Osteoblast (primary cell): ENCODE measurements around the gene NCAPG. TPM values are rescaled to one million over a fixed set of nuclear protein-coding genes. Genes with fewer than 3 reads are reported as not detected.

Source experiments
- DNase-seq: peaks from one replicate; pipeline ENCODE4 v3.0.0; 2011; ENCODE audit warnings: low spot score, mixed read lengths; ENCODE audit not compliant: insufficient read length; ENCODE audit errors: missing footprints
- H2AFZ ChIP-seq: 2 replicates; pipeline ENCODE4 v1.6.0; 2011; ENCODE audit warnings: mild to moderate bottlenecking, low read length
- H3K27ac ChIP-seq: 2 replicates; pipeline ENCODE4 v1.5.1; 2011; ENCODE audit warnings: mild to moderate bottlenecking, low read depth, low read length, moderate library complexity
- H3K27me3 ChIP-seq: 2 replicates; pipeline ENCODE4 v1.6.0; 2012; ENCODE audit warnings: mild to moderate bottlenecking, control low read depth, inconsistent platforms, low read length, moderate library complexity; ENCODE audit not compliant: insufficient read depth
- H3K36me3 ChIP-seq: 2 replicates; pipeline ENCODE4 v1.5.1; 2011; ENCODE audit warnings: mild to moderate bottlenecking, low read length, control low read depth, moderate library complexity; ENCODE audit not compliant: insufficient read depth
- H3K4me1 ChIP-seq: 2 replicates; pipeline ENCODE4 v1.5.1; 2011; ENCODE audit warnings: mild to moderate bottlenecking, low read length, control low read depth, moderate library complexity; ENCODE audit not compliant: insufficient read depth
- H3K4me2 ChIP-seq: 2 replicates; pipeline ENCODE4 v1.6.0; 2011; ENCODE audit warnings: mild to moderate bottlenecking, low read length; ENCODE audit not compliant: insufficient read depth
- H3K4me3 ChIP-seq: fragments of 200-600 bp; sonication (generic); 3 replicates; pipeline ENCODE4 v1.5.1; 2012; ENCODE audit warnings: mild to moderate bottlenecking, low read length, inconsistent platforms; ENCODE audit not compliant: insufficient read depth
- H3K79me2 ChIP-seq: 2 replicates; pipeline ENCODE4 v1.6.0; 2012; ENCODE audit warnings: mild to moderate bottlenecking, low read length, control low read depth, inconsistent platforms; ENCODE audit not compliant: insufficient read depth
- H3K9me3 ChIP-seq: 2 replicates; pipeline ENCODE4 v1.5.1; 2011; ENCODE audit warnings: low read depth, low read length, control low read depth
- H4K20me1 ChIP-seq: 2 replicates; pipeline ENCODE4 v1.6.0; 2012; ENCODE audit warnings: mild to moderate bottlenecking, low read length, control low read depth; ENCODE audit not compliant: insufficient read depth
- total RNA-seq: library from RNA; depleted of rRNA; stranded (reverse); fragments of >200 nt; gene quantifications from 2 replicates; pipeline ENCODE4 v1.2.3, GENCODE V29; 2012
- TF ChIP-seq, protein P1 (sequence below): IDR thresholded peaks from 2 replicates; pipeline ENCODE4 v1.5.1; 2011; ENCODE audit warnings: mild to moderate bottlenecking, low read depth, low read length, moderate library complexity; ENCODE audit errors: extremely low read depth

Gene NCAPG
- total RNA-seq, 1 donor, result 4.0 TPM

DNA sequence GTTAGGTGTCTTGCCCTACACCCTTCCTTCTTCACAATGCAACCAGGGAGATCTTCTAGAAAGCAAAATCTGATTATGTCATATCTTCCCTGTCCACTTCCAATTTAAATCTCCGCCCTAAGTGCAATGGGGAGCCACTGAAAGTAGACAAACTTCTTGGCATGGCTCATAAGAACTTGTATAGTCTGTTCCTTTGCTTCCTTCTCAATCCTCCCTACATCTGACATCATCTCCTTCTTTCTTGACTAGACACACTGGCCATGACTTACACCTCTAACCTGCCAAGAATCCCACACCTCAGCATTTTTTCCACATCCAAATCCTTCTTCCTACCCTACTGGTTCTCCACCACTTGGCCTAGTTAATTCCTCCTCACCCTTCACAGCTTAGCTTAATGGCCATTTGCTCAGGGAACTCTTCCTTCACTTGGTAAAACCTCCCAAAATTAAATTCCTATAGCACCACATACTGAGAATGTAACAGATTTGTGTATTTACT is 55.1 kb downstream of the NCAPG start:
- Histone ChIP-seq H4K20me1 (no peaks in the 10 kb centered on the region), H3K36me3 (no peaks in the 10 kb centered on the region), H3K9me3 (no peaks in the 10 kb centered on the region), H3K4me1 (no peaks in the 10 kb centered on the region), H3K4me2 (no peak overlapping the region), H3K27me3 (no peaks in the 10 kb centered on the region), H3K4me3 (no peak overlapping the region), H3K27ac (no peak overlapping the region), H3K79me2 (no peaks in the 10 kb centered on the region), H2AFZ (no peak overlapping the region)
- DNase-seq, result no peak
- TF ChIP-seq, protein P1, sequence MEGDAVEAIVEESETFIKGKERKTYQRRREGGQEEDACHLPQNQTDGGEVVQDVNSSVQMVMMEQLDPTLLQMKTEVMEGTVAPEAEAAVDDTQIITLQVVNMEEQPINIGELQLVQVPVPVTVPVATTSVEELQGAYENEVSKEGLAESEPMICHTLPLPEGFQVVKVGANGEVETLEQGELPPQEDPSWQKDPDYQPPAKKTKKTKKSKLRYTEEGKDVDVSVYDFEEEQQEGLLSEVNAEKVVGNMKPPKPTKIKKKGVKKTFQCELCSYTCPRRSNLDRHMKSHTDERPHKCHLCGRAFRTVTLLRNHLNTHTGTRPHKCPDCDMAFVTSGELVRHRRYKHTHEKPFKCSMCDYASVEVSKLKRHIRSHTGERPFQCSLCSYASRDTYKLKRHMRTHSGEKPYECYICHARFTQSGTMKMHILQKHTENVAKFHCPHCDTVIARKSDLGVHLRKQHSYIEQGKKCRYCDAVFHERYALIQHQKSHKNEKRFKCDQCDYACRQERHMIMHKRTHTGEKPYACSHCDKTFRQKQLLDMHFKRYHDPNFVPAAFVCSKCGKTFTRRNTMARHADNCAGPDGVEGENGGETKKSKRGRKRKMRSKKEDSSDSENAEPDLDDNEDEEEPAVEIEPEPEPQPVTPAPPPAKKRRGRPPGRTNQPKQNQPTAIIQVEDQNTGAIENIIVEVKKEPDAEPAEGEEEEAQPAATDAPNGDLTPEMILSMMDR, result no peak

DNA sequence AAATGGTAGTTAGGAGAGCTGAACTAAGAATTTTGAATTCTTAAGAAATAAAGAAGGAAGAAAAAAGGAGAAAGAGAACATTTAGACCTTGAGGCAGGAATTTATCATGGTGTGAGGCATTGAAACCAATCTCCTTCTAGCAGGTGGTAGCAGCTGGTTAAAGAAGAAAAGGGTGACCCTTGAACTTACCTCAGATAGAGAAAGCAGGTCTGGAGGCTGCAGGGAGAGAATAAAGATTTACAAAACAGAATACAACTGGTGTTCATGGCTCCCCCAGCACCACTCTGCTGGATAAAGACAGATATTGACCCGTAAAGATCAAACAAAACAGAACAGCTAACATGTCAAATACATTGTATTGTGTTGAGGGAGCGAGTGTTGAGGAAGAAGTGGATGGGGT is 56.0 kb downstream of the NCAPG start:
- no peaks in the 10 kb centered on the region for H3K36me3 ChIP-seq
- H3K4me1 ChIP-seq, result no peaks in the 10 kb centered on the region
- H3K27me3 ChIP-seq, result no peaks in the 10 kb centered on the region
- H4K20me1 ChIP-seq, result no peaks in the 10 kb centered on the region
- H3K4me2 ChIP-seq, result no peak overlapping the region
- no peak overlapping the region for H2AFZ ChIP-seq
- DNase-seq, result no peak
- no peak overlapping the region for H3K27ac ChIP-seq
- no peaks in the 10 kb centered on the region for H3K79me2 ChIP-seq
- H3K9me3 ChIP-seq, result no peaks in the 10 kb centered on the region
- TF ChIP-seq, protein P1, result no peak
- H3K4me3 ChIP-seq, result no peak overlapping the region

DNA sequence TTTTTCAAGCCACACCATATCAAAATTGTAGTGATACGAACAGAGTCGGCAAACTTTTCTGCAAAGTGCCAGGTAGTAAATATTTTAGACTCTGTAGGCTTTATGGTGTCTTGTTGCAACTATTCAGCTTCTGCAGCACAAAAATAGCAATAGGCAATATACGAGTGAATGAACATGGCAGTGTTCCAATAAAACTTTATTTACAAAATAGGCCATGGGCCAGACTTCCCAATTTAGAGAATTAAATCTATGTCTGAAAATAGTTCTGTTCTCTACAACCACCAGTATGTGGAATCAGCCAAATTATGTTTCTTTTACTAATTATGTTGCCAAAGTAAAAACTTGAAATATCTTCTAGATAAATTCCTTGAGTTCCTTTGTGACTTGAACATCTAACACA is 56.5 kb downstream of the NCAPG start:
- no peak for DNase-seq
- no peaks in the 10 kb centered on the region for H3K36me3 ChIP-seq

DNA sequence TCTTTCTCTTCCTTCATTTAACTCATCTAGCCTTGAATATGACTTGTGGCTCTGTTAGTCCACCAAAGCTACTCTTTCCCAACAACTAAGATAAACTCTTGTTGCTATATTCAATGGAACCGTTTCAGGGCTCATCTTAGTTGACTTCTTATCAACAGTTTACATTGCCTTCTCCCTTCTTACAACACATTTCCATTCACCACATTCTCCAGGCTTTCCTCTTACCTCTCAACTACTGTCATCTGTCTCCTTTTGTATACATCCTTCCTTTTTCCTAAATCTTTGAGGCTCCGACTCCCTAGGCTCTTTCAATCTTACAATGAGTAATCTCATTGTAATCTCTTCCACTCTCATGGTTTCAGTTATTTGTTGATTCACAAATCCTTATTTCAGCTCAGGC is 58.5 kb downstream of the NCAPG start:
- H3K4me1 ChIP-seq, result no peaks in the 10 kb centered on the region
- no peak for DNase-seq
- H4K20me1 ChIP-seq, result no peaks in the 10 kb centered on the region
- no peaks in the 10 kb centered on the region for H3K27me3 ChIP-seq
- no peak overlapping the region for H3K4me3 ChIP-seq
- H3K4me2 ChIP-seq, result no peak overlapping the region
- H2AFZ ChIP-seq, result no peak overlapping the region
- TF ChIP-seq, protein P1, result no peak
- no peak overlapping the region for H3K27ac ChIP-seq
- H3K36me3 ChIP-seq, result no peaks in the 10 kb centered on the region
- H3K9me3 ChIP-seq, result no peaks in the 10 kb centered on the region
- no peaks in the 10 kb centered on the region for H3K79me2 ChIP-seq

More for the DNA sequence above, 56.5 kb downstream of the NCAPG start:
- no peak overlapping the region for H3K4me3 ChIP-seq
- H3K9me3 ChIP-seq, result no peaks in the 10 kb centered on the region
- TF ChIP-seq, protein P1, result no peak
- no peak overlapping the region for H3K27ac ChIP-seq
- H3K4me1 ChIP-seq, result no peaks in the 10 kb centered on the region
- no peak overlapping the region for H3K4me2 ChIP-seq
- H4K20me1 ChIP-seq, result no peaks in the 10 kb centered on the region
- no peak overlapping the region for H2AFZ ChIP-seq
- H3K27me3 ChIP-seq, result no peaks in the 10 kb centered on the region
- no peaks in the 10 kb centered on the region for H3K79me2 ChIP-seq
